Measurements from ENCODE around the gene VTA1. TPM values are rescaled to one million over a fixed set of nuclear protein-coding genes. Genes with fewer than 3 reads are reported as not detected.

The VTA1 gene
- polyA plus RNA-seq, 1 donor, result 76.8 TPM

DNA sequence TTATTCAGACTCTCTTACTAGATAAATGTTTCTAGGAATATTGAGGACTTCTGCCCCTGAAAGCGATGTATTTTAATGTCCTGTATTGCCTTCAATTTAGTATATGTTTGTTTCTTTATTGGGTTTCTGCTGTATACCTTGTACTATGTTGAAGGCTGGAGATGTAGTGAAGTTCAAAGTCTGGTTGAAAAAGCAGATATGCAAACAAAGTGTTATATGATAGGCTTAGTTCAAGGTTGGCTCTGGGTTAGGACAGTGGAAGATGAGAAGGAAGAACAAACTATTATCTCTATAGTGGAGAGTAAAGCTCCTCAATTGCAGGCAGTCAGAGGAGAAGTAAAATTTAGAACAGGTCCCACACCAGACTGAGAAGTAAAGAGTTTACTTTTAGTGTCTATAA lies 118.4 kb downstream of the VTA1 start:
- DNase-seq, result no peak

DNA sequence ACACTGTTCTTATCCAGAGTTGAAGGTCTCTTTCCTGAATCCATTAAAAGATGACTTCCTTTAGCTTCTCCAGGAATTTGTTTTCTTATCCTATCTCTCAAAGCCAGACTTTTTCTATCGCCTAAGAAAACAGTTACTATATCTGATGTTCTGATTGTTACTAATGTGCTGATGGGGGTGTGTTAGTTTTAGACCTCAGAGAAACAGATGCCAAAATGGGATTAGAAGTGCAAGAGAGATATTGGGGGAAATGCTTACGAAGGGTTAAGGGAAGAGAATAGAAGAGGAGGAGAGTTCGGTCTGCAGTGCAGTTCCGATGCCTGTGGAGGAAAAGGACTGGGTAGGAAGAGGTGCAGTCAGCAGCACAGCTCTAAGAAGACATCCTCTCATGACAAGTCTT lies 119.0 kb downstream of the VTA1 start:
- no peak for DNase-seq

DNA sequence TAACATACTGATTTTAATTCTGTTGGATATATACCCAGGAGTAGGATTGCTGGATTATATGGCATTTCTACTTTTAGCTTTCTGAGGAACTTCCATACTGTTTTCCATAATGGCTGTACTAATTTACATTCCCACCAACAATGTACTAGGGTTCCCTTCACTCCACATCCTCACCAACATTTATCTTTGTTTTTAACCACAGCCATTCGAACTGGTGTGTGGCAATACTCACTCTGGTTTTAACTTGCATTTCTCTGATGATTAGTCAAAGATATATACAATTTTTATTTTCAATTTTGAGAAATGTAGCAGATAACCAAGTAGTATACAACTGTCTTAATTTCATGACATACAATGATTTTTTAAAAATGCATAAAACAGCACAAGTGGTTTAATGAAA lies 124.4 kb downstream of the VTA1 start:
- no peak for DNase-seq

Other genes starting within 250 kb of the VTA1 start
- not detected for gene GJE1, start 14.3 kb upstream of the VTA1 start, polyA plus RNA-seq (ENCODE audit: insufficient read length)
- 0.25 TPM for gene NMBR, start 141 bp upstream of the VTA1 start, polyA plus RNA-seq (ENCODE audit: insufficient read length)
- 35.6 TPM for gene ADGRG6, start 154.7 kb downstream of the VTA1 start, polyA plus RNA-seq (ENCODE audit: insufficient read length)

Measured in left kidney (tissue), 2 donors.